Esophagus muscularis mucosa (tissue), 4 donors: ENCODE results near the gene CLCN4.

Source experiments
- CTCF ChIP-seq, 3 experiments: fragments of 200-600 bp in 2 of 3; fragments of 450-650 bp in 1 of 3; sonication (generic) in 2 of 3; IDR thresholded peaks; one replicate each; pipeline ENCODE4 v1.5.1; 2017 to 2019; ENCODE audit warnings: antibody characterized with exemption in 3 of 3, mild to moderate bottlenecking in 2 of 3, moderate library complexity in 1 of 3
- EP300 ChIP-seq: sonication (generic); formaldehyde crosslinking; IDR thresholded peaks from one replicate; pipeline ENCODE4 v1.6.1; 2017; ENCODE audit warnings: antibody characterized with exemption
- POLR2A ChIP-seq: fragments of 450-650 bp; IDR thresholded peaks from one replicate; pipeline ENCODE4 v1.6.1; 2017; ENCODE audit warnings: antibody characterized with exemption, moderate library complexity, mild to moderate bottlenecking, low read depth
- POLR2AphosphoS5 ChIP-seq, 2 donors: sonication (generic); formaldehyde crosslinking; IDR thresholded peaks; one replicate each; pipeline ENCODE4 v1.6.1; 2017; ENCODE audit warnings: antibody characterized with exemption in 2 of 2

- peak; percentile 28 to 32 (median 32) for TF ChIP-seq CTCF (IDR thresholded peaks at IDR 0.05)
- no peak for TF ChIP-seq POLR2A
- TF ChIP-seq POLR2AphosphoS5 (IDR thresholded peaks at IDR 0.05) = peak; percentile 71 to 72
- no peak for TF ChIP-seq EP300
These were observed 47.1 kb upstream of the CLCN4 start for GRCh38 chrX:10109695-10110094.
